WERI-Rb-1 (cell line): Measurements from ENCODE around the gene MRPL54.

Source experiments
- DNase-seq: peaks from one replicate; pipeline ENCODE4 v3.0.0-alpha.2; 2020
- H3K27ac ChIP-seq: fragments of 250-450 bp; sonication (Bioruptor Pico); 2 replicates; pipeline ENCODE4 v1.5.1; 2020; ENCODE audit warnings: mild to moderate bottlenecking, moderate library complexity
- H3K27me3 ChIP-seq: fragments of 250-450 bp; sonication (Bioruptor Pico); 2 replicates; pipeline ENCODE4 v1.5.1; 2021; ENCODE audit warnings: mild to moderate bottlenecking, low read depth, moderate library complexity; ENCODE audit not compliant: insufficient read depth, severe bottlenecking
- H3K36me3 ChIP-seq: fragments of 250-450 bp; sonication (Bioruptor Pico); 2 replicates; pipeline ENCODE4 v1.5.1; 2020; ENCODE audit warnings: mild to moderate bottlenecking, moderate library complexity
- H3K4me3 ChIP-seq: 2 replicates; pipeline ENCODE4 v1.5.1; 2011; ENCODE audit warnings: low read depth, mild to moderate bottlenecking, control low read depth, low read length
- H3K9me3 ChIP-seq: fragments of 250-450 bp; sonication (Bioruptor Pico); 2 replicates; pipeline ENCODE4 v1.5.1; 2021; ENCODE audit warnings: mild to moderate bottlenecking, moderate library complexity; ENCODE audit not compliant: severe bottlenecking
- TF ChIP-seq, protein P1 (sequence below): IDR thresholded peaks from 2 replicates; pipeline ENCODE4 v1.5.1; 2011; ENCODE audit warnings: low read depth, mild to moderate bottlenecking, control low read depth, inconsistent platforms, low read length

MRPL54 gene

DNA sequence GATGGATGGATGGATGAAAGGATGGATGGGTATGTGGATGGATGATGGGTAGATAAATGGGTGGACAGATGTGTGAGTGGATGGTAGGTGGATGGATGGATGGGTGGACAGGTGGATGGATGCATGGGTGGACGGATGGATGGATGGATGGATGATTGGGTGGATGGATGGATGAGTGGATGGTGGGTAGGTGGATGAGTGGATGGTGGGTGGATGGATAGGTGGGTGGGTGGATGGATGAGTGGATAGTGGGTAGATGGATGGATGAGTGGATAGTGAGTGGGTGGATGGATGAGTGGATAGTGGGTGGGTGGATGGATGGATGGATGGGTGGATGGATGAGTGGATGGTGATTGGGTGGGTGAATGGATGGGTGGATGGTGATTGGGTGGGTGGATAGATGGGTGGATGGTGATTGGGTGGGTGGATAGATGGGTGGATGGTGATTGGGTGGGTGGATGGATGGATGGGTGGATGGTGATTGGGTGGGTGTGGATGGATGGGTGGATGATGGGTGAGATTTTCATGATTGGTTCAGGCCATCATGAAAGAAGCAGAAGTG, 14.1 kb downstream of the MRPL54 start:
- peaks cover 38% of the 10 kb centered on the region for H3K36me3 ChIP-seq
- no peaks in the 10 kb centered on the region for H3K27me3 ChIP-seq
- H3K27ac ChIP-seq, result no peak overlapping the region
- H3K9me3 ChIP-seq, result peaks cover 5% of the 10 kb centered on the region
- no peak overlapping the region for H3K4me3 ChIP-seq
- no peak for DNase-seq
- TF ChIP-seq, protein P1, sequence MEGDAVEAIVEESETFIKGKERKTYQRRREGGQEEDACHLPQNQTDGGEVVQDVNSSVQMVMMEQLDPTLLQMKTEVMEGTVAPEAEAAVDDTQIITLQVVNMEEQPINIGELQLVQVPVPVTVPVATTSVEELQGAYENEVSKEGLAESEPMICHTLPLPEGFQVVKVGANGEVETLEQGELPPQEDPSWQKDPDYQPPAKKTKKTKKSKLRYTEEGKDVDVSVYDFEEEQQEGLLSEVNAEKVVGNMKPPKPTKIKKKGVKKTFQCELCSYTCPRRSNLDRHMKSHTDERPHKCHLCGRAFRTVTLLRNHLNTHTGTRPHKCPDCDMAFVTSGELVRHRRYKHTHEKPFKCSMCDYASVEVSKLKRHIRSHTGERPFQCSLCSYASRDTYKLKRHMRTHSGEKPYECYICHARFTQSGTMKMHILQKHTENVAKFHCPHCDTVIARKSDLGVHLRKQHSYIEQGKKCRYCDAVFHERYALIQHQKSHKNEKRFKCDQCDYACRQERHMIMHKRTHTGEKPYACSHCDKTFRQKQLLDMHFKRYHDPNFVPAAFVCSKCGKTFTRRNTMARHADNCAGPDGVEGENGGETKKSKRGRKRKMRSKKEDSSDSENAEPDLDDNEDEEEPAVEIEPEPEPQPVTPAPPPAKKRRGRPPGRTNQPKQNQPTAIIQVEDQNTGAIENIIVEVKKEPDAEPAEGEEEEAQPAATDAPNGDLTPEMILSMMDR, result no peak

DNA sequence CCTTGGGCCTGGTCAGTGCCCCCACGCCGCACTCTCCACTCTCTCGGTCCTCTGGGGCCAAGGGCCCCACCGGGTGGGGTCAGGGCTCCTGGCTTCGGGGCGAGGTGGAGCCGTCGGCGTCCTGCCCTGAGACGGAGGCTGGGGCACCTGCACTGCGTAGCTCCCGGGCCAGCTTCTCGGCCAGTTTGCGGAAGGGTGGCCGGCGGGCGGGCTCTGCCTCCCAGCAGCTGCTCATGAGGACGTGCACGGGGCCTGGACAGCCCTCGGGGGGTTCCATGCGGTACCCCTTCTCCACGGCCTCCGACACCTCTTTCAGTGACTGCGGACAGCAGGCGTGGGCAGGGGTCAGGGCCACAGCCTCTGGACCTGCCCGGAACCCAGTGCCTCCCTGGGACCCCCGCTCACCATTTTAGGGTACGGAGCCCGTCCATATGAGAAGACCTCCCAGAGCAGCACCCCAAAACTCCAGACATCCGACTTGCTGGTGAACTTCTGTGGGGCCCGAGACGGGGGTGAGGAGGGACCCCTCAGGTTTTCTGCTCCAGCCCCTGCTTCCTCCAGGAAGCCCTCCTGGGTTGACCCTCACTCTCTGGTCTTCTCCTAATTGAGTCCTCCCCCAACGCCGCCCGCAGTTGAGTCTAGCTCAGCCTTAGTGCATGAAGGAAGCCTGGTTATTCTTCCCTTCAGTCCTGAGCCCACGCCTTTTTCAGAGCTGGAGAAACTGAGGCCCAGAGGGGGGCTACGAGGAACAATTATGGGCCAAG, 15.8 kb downstream of the MRPL54 start:
- Histone ChIP-seq H3K9me3 (peaks cover 14% of the 10 kb centered on the region), H3K36me3 (peaks cover 51% of the 10 kb centered on the region), H3K4me3 (no peak overlapping the region), H3K27ac (peak overlapping the region; percentile 68), H3K27me3 (no peaks in the 10 kb centered on the region)
- TF ChIP-seq, protein P1, result no peak
- DNase-seq, result no peak

DNA sequence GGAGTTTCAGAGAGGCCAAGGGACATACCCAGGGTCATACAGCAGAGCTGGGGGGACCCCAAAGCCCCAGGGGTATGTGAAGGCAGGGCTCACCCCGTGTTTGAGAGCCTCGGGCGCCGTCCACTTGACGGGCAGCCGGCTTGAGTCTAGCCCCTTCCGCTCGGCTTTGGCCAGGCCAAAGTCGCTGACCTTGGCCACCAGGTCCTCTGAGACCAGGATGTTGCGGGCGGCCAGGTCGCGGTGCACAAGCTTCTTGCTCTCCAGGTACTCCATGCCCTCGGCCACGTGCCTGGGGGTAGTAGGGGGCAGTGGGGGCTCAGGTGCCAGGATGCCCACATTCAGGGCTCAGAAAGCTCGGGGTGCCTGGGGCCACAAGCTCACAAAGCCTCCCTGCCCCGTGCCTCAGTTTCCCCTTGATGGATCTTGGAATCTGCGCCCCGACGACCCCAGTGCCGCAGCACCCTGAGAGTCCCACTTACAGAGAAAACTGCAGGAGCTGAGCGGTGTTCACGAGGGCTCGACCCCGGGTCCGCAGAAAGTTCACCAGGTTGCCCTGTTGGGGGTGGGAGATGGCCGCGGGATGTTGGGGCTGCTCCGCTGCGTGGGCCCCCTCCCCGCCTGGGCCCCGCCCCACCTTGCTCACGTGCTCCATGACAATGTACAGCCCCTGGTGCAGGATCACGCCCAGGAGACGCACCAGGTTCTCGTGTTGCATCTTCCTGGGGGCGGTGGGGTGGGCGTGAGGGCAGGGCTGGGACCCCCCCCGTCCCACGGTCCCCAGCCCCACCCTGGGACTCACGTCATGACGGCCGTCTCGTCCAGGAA, 16.6 kb downstream of the MRPL54 start:
- TF ChIP-seq, protein P1, result no peak
- Histone ChIP-seq H3K4me3 (no peak overlapping the region), H3K36me3 (peaks cover 59% of the 10 kb centered on the region), H3K9me3 (peaks cover 14% of the 10 kb centered on the region), H3K27ac (peak overlapping the region; percentile 68), H3K27me3 (no peaks in the 10 kb centered on the region)
- DNase-seq, result no peak

DNA sequence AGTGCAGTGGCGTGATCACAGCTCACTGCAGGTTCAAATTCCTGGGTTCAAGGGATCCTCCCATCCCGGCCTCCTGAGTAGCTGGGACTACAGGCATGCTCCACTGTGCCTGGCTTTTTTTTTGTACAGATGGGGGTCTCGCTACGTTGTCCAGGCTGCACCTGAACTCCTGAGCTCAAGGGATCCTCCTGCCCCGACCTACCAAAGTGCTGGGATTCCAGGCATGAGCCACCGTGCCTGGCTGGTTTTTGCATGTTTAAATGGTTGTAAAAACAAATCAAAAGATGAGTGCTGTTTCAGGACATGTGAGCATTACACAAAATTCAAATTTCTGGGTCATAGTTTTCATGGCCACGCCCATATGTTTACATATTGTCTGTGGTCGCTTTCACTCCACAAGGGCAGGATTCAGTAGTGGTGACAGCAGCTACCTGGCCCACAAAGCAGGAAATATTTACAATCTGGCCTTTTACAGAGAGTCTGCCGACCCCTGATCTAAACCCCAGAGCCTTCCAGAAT, 18.4 kb downstream of the MRPL54 start:
- H3K4me3 ChIP-seq, result no peak overlapping the region
- peaks cover 61% of the 10 kb centered on the region for H3K36me3 ChIP-seq
- TF ChIP-seq, protein P1, result no peak
- peaks cover 14% of the 10 kb centered on the region for H3K9me3 ChIP-seq
- H3K27ac ChIP-seq, result peak overlapping the region; percentile 68; the same call in 1 of the 2 replicates
- DNase-seq, result no peak
- H3K27me3 ChIP-seq, result no peaks in the 10 kb centered on the region

DNA sequence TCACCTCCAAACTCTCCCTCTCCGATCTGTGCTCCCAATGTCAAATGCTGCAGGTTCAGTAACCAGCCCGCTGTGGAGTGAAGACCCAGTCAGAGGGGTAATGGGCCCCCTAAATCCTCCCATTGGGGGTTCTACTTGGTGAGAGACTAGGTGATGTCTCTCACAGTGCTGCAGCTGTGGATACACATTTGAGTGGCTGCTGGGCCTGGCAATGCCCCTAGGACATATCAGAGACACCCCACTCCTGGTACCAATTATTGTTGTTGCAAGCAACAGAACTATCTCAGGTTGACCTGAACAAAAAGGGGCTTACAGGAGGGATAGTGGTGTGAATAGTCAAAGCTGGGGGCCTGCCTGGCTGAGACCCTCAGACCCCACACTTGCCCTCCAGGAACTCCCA, 19.1 kb downstream of the MRPL54 start:
- no peak overlapping the region for H3K4me3 ChIP-seq
- TF ChIP-seq, protein P1, result no peak

More for the DNA sequence above, 19.1 kb downstream of the MRPL54 start:
- no peak for DNase-seq
- H3K27me3 ChIP-seq, result no peaks in the 10 kb centered on the region
- peaks cover 61% of the 10 kb centered on the region for H3K36me3 ChIP-seq
- H3K9me3 ChIP-seq, result peaks cover 14% of the 10 kb centered on the region
- no peak overlapping the region for H3K27ac ChIP-seq
